GM19455 (cell line): ENCODE measurements around the gene BOD1L1.

ENCODE experiments used
- ATAC-seq: cut with Tn5 transposase; IDR thresholded peaks from one replicate; pipeline ENCODE4 v1.9.1; 2021; ENCODE audit not compliant: unreplicated experiment

The BOD1L1 gene

DNA sequence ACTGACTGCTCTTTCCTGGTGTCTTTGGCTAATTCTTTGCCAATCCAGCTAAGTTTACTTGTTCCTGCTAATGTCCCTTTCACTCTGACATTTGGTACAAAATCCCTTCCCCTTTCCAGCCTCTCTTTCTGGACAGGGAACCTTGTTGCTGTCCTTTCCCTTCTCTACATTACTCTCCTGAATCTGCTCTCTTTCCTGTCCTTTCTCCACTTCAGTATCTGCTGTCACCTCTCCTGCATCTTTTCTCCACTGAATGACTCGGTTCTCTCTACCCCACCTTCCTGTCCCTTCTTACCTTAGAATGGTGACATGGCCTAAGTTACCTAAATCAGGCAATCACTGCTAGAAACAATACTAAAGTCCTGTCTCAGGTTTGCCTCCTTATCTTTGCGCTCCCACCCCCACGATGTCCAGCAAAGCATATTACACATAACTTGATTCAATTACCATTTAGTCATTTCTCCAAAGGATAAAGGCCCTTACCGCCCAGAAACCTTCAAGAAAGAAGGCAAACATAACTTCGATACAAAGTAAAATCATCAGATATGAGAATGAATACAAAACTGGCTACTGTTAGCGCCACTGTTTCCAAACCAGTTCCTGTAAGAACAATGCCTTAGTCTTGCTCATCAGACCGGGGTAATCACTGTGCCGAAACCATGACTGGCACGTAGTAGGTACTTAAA lies 890 bp downstream of the BOD1L1 start:
- ATAC-seq, result no peak

GRCh38 chr4:13618212-13618806 lies 9.2 kb downstream of the BOD1L1 start:
- no peak for ATAC-seq

DNA sequence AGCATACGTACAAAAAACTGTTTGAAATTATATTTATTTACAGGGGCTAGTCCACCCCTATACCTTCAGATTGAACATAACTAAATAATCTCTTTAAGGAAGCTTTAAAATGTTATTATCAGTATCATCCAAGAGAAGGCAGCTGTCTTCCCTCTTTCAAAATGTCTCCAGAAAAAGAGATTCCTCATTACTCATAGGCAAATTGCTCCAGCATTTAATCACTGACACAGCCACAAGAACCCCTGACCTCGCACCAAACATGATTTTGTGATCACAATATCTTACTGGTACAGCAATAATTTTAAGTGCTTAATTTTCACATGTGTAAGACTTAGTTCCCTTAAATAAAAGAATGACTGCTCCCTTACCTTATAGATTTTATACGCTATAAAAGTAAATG lies 9.7 kb downstream of the BOD1L1 start:
- no peak for ATAC-seq

- no peak for ATAC-seq
These were observed 10.9 kb downstream of the BOD1L1 start for GRCh38 chr4:13616597-13616996.

DNA sequence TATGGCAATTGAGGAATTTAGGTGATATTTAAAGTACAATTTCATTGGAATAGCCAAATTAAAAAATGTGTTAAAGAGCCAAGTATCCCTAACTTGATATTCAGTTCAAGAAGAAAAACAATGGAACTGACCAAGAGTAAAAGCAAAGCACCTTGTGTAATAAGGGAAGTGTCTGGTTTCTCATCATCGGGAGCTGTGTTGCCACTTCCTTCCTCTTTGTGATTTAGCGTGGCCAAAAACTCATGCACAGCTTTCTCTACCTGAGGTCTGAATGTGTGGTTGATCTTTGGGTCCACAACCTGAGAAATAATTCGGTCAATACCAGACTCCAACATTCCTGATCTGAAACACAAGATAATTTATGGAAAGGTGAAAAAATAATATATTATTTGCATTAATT lies 12.4 kb downstream of the BOD1L1 start:
- ATAC-seq, result peak; percentile 56

DNA sequence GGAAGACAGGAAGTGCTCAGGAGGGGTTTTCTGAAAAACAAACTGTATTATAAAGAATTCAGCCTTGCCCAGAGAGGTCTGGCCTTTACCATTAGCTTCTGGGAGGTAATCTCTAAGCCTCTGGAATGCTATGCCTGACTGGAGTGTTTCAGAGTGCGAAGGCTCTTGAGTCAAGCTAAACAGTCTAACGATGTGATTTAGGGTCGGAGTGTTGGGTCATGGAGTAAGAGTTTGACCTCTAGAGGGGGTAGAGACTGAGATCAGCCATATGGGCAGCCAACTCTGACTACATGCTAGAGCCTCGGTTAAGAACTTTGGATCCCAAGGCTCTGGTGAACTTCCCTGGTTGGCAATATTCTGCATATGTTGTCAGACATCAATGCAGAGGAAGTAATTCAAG lies 15.0 kb downstream of the BOD1L1 start:
- no peak for ATAC-seq

- peak; percentile 88 for ATAC-seq
These were observed 16.2 kb downstream of the BOD1L1 start for GRCh38 chr4:13611283-13611842.

DNA sequence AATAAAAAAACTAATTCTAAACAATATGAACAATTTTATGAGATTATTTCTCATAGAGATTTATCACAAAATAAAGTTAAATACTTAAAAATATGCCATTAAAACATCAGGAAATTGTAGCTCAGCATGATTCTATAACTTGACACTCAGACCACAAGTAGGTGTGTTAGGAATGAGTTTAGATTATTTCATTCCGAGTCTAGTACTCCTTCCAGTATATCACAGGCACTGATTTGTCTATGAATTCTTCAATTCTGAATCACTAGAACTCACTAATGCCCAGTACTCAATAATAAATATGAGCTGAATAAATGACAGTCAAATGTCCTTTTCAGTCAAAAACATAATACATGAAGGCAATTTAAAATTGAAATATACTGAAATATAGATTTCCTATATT lies 22.2 kb downstream of the BOD1L1 start:
- no peak for ATAC-seq

GRCh38 chr4:13601848-13602247 lies 25.7 kb downstream of the BOD1L1 start:
- peak; percentile 45 for ATAC-seq

- peak; percentile 59 for ATAC-seq
These were observed 26.5 kb downstream of the BOD1L1 start for GRCh38 chr4:13601048-13601447.

DNA sequence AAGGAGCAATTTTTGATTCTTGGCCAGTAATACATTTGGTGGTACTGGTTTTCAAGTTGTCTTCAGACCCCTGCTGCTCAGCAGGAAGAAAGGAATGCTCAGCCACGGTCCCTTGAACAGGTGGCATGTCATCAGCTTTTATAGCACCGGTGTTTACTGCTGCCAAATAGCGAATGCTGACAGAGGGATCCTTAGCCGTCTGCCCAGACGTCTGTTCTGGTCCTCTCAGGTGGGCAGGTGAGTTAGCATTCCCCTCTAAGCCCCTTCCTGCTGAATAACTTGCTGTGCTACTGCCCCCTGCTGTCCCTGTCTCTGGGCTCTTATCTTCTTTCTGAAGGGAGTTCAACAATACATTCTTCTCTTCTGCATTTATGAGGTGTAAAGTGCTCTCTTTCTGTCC lies 28.4 kb downstream of the BOD1L1 start:
- ATAC-seq, result no peak

GRCh38 chr4:13597604-13598003 lies 29.9 kb downstream of the BOD1L1 start:
- ATAC-seq, result no peak

DNA sequence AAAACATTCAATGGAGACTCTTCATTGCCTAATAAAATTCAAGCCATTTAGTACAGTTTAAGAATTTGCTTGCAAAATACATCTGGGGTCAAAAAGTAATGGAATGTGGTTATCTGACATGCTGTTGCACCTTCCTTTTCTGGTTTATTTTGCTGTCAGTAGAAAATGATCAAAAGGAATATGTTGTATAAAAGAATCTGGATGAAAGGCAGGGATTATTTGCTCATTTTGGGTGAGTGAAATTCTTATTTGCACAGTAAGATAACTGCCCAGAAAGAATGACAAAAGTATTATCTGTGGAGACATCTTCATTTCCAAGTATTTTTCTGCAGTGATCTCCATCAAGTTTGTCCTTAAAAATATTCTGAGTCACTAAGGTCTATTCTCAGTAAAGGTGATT lies 30.4 kb downstream of the BOD1L1 start:
- ATAC-seq, result no peak

DNA sequence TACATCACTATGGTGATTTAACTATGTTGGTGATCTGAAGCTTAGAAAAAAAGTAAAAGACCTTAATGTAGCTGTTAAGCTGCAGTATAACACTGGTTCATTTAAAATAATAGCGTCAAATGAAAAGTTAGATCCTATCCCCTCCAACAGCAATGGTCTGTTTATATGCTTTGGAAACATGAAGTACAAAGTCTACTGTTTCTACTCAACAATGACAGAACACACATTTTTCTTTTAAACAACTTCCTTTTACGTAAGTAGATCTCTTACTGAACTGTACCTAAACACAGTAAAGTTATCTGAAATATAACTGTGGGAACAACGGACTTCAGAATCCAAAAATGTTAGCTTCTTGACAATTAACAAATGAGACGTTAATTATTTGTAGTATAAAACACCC lies 35.3 kb downstream of the BOD1L1 start:
- ATAC-seq, result no peak

DNA sequence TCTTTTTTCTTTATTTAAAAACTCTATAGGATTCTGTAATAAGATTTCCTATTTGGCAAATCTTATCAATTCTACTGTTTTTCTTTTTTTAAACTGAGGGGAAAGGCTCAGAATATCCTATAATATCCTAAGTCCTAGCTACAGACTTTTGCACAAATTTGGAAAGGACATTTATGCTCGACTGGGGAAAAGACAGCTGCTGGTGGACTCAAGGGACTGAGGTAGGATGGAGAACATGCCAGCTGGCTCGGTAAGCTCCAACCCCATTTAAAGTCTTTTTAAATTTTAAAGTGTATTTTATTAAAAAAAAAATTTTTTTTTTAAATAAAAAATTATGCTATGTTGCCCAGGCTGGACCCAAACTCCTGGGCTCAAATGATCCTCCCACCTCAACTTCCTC lies 36.8 kb downstream of the BOD1L1 start:
- ATAC-seq, result no peak

GRCh38 chr4:13588954-13589353 lies 38.6 kb downstream of the BOD1L1 start:
- no peak for ATAC-seq

DNA sequence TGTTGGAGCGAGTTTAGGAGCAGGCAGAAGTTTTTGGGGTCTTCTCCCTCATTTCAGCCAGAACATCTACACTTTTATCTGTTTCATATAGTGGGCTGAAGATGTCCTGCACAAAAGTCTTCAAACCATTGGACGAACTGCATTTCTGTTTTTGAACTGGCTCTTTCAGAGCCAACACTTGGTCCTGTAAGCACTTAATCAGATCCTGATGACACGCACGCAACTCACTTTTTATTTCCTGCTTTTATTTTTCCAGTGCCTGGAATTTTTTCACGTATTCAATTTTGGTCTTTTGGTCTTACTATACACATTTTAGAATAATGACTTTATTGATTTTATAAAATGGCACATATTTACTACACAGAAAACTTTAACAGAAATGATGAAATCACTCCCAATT lies 43.0 kb downstream of the BOD1L1 start:
- no peak for ATAC-seq

- no peak for ATAC-seq
These were observed 47.5 kb downstream of the BOD1L1 start for GRCh38 chr4:13580036-13580435.

GRCh38 chr4:13577660-13578059 lies 49.9 kb downstream of the BOD1L1 start:
- ATAC-seq, result no peak

DNA sequence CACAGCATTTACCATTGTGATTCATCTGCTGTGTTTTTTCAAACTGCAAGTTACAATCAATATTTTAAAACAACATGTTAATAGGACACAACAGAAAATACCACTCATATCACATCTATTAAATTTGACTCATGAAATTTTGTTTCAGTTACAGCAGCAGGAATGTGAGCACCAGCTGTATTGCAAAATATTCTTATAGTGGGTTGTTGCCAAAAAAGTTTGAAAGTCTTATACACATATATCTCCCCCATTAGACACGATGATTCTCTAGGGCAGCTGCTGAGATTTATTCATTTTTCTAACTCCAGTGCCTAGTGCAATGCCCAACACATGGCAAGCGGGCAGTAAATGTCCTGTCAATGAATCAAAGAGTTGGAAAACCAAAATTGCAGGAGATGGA lies 56.6 kb downstream of the BOD1L1 start:
- ATAC-seq, result no peak

DNA sequence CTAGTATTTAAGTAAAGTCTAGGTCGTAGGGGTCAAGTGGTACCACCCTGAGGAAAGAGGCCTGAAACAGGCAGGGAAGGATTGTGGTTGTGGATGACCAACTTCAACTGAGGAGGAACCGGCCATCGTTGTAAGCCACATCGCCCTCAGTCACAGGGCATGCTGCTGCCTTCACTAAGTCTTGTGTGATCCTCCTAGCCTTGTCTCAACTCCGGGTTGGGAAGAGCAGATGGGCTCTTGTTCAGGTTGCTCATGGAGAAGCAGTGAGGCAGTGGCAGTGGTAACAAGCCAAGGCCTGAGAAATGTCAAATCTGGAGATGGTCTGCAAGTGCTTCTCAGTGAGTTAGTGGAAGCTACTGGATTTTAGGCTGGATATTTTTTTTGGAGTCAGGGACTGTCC lies 60.4 kb downstream of the BOD1L1 start:
- no peak for ATAC-seq

GRCh38 chr4:13562876-13563275 lies 64.6 kb downstream of the BOD1L1 start:
- ATAC-seq, result no peak

DNA sequence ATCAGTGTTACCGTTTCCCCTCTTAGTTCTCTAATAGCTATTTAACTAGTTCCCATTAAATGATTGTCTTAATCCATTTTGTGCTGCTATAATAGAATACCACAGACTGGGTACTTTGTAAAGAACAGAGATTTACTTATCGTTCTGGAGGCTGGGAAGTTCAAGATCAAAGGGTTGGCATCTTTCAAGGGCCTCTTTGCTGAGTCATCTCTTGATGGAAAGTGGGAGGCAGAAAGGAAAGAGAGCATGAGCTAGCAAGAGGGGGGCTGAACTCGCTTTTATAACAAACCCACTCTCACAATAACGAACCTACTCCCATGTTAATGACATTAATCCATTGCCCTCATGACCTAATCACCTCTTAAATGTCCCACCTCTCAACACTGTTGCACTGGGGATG lies 65.9 kb downstream of the BOD1L1 start:
- no peak for ATAC-seq
